ENCODE measurements around the gene RTP3.

DNA sequence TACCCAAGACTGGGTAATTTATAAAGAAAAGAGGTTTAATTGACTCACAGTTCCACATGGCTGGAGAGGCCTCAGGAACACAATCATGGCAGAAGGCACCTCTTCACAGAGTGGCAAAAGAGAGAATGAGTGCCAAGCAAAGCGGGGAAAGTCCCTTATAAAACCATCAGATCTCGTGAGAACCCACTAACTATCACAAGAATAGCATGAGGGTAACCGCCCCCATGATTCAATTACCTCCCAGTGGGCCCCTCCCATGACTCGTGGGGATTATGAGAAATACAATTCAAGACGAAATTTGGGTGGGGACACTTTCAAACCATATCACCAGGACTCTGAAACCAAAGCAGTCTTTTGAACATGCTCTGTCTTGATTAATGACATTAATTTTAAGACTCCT, 7.0 kb downstream of the RTP3 start:
- no peak for TF ChIP-seq CTCF (IDR thresholded peaks at IDR 0.05)
- no peak for TF ChIP-seq POLR2A (IDR thresholded peaks at IDR 0.05)

Data from esophagus squamous epithelium (tissue), 4 donors.